ENCODE measurements around the gene GFRA1.

Gene GFRA1

DNA sequence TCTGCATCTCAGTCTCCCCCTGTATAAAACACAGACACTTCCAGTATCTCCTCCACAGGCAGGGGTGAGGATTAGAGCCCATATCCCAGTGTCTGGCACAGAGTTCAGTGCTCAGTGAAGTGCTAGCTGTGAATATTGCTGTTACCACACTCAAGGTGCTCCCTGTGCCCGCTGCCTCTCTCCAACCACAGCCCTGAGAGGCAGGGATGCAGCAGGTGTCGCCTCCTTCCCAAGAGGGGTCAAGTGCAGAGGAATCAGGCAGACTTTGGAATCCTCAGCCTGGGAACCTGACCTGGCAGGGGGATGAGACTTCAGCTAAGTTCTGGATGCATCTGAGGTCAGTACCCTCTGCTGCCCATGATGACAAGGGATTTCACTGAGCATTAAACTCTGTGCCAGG lies 163.1 kb downstream of the GFRA1 start:
- TF ChIP-seq, protein P1, sequence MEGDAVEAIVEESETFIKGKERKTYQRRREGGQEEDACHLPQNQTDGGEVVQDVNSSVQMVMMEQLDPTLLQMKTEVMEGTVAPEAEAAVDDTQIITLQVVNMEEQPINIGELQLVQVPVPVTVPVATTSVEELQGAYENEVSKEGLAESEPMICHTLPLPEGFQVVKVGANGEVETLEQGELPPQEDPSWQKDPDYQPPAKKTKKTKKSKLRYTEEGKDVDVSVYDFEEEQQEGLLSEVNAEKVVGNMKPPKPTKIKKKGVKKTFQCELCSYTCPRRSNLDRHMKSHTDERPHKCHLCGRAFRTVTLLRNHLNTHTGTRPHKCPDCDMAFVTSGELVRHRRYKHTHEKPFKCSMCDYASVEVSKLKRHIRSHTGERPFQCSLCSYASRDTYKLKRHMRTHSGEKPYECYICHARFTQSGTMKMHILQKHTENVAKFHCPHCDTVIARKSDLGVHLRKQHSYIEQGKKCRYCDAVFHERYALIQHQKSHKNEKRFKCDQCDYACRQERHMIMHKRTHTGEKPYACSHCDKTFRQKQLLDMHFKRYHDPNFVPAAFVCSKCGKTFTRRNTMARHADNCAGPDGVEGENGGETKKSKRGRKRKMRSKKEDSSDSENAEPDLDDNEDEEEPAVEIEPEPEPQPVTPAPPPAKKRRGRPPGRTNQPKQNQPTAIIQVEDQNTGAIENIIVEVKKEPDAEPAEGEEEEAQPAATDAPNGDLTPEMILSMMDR (IDR thresholded peaks at IDR 0.05): no peak

- TF ChIP-seq, protein P1 (IDR thresholded peaks at IDR 0.05): no peak
Observed at GRCh38 chr10:116109481-116109880, 163.5 kb downstream of the GFRA1 start.

DNA sequence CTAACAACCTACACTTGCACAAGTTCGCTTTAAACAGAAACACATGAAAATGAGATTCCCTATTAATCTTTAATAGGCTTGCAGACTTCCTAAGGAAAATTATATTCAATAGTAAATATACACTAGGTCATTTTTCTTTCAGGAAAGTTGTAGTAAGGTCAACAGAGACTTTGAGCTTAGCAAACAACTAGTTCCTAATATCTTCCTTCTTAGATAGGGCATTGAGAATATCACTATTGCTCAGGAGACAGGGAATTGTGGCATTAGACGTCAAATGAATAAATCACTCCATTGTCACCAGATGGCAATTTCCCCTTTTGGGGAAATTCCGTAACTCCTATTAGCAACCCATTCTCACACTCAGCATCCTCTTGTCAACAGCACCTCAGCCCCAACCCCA lies 164.9 kb downstream of the GFRA1 start:
- TF ChIP-seq, protein P1 (IDR thresholded peaks at IDR 0.05): no peak

DNA sequence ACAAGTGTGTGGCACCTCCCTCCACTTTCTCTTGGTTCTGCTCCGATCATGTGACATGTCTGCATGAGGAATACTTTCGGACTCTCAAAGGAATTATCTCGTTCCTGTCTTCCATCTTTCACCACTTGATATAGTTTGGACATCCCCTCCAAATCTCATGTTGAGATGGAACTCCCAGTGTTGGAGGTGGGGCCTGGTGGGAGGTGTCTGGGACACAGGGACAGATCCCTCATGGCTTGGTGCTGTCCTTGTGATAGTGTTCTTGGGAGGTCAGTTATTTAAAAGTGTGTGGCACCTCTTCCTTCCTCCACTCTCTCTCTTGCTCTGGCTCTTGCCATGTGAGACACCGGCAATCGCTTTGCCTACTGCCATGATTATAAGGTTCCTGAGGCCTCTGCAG lies 166.4 kb downstream of the GFRA1 start:
- TF ChIP-seq, protein P1 (IDR thresholded peaks at IDR 0.05): no peak

- TF ChIP-seq, protein P1 (IDR thresholded peaks at IDR 0.05): no peak
Observed at GRCh38 chr10:116105264-116105663, 167.7 kb downstream of the GFRA1 start.

DNA sequence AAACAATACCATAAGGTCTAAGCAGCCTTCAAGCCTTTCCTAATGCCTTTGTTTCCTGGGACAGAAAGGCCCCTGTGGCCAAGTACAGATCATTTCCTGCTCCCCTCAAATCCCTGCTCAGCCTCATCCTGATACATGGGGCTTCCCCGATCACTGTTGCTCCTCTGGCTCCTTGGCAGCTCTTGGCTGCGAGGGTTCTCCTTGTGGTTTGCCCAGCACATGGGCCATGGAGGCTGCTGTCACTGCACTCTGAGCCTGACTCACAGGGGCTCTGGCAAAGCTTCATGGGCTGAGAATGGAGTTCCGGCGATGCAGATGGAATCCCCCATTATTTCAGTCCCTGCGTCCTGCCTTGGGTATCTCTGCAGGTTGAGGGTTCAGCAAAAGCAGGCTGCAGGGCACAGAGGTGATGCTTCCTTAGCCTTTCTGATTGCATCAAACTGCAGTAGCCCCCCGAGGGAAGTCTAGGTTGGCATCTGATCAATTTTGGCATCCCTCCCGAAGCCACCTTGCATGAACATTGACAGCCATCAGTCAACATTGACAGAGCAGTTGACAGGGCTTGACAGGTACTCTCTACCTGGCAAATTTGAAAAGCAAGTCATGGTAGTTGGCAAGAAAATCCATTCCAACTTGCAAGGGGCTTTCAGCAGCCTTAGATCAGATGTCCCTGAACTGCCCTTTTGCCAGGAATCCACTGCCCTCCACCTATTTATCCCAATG lies 168.6 kb downstream of the GFRA1 start:
- TF ChIP-seq, protein P1 (IDR thresholded peaks at IDR 0.05): no peak

DNA sequence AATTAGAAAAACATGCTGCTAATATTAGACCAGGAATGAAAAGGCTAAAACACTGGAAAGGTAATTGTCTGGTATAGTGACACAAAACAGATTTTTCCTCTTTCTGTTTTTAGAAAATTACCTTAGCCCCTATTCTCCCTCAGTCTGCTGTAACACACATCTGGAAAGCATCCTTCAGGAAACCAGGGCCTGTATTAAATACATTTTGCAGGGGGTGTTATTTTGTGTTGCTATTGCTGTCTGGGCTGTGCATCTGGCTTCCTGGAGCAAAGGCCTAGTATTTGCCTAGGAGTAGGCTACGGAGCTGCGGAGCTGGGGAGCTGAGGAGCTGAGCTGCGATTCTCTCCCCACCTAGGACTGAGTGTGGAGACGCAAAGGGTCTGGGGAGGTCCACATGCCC lies 169.3 kb downstream of the GFRA1 start:
- TF ChIP-seq, protein P1 (IDR thresholded peaks at IDR 0.05): no peak

All from LNCAP (cell line).